GM12878 (cell line): ENCODE measurements around the gene TGFBR1.

Source experiments
- HDAC6 ChIP-seq: fragments of 200-600 bp; sonication (generic); IDR thresholded peaks from one replicate; pipeline ENCODE4 v1.8.0; 2017; ENCODE audit warnings: antibody characterized with exemption; ENCODE audit not compliant: unreplicated experiment
- SIN3A ChIP-seq: IDR thresholded peaks from 2 replicates; pipeline ENCODE4 v1.6.1; 2012; ENCODE audit warnings: low read depth, low read length, improper control_type of control experiment
- SREBF2 ChIP-seq: IDR thresholded peaks from 2 replicates; pipeline ENCODE4 v1.6.1; 2012; ENCODE audit warnings: mild to moderate bottlenecking, low read length

GRCh38 chr9:99062549-99062948, 42.4 kb upstream of the TGFBR1 start:
- TF ChIP-seq SIN3A = no peak
- no peak for TF ChIP-seq HDAC6
- no peak for TF ChIP-seq SREBF2
